Measurements from ENCODE around the gene AUTS2.

The AUTS2 gene

DNA sequence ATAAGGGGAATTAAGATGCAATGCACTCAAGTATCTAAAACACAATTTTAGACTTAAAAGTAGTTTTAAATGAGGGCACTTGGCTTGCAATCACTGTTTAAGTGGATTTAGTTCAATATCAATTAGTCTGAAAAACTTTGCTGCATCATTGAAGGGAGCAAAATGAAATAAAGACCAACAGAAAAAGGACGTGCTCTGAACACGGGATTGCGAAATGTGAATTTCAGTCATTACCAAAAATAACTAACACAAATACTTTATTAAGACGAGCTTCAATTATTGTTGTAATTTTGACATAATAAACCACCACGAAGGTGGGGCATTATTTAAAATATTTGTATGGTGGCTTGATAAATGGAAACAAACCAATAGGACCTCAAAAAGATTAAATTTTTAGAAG, 1171.9 kb downstream of the AUTS2 start:
- no peak for DNase-seq (ENCODE audit: low read depth in 3 of 3)

DNA sequence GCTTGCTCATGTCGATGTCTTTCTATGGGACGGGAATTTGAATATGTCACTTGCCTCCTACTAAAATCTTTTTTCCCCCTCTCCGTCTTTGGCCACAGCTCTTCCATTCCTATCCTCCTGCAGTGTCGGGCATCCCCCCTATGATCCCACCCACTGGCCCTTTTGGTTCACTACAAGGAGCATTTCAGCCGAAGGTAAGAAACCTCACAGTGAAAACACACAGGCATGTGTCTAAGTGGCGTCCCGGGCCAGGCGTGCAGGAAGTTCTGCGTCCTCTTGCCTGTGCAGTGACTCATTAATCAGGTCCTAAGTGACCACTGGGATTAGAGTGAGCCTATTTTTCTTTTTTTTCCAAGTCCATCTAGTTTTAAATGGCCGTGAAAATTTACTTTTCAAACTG, 1173.2 kb downstream of the AUTS2 start:
- DNase-seq (ENCODE audit: low read depth in 3 of 3) = no peak

DNA sequence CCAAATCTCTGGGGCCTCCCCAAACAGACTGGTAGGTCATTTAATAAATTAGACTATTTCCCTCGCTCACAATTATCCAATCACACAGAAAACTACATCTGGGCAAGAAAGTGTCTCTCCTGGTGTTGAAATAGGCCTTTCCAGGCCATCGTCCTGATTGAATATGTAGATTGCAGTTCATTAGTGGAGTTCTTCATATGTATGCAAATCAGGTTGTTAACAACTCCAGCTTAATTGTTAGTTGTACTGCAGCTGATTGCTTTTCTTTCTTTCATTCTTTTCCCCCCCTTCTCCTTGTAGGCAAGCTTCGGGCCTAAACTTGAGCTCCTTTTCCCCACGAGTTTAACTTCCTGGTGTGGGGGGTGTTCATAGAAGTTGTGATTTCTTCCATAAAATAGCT, 1174.6 kb downstream of the AUTS2 start:
- DNase-seq (ENCODE audit: low read depth in 3 of 3) = no peak

DNA sequence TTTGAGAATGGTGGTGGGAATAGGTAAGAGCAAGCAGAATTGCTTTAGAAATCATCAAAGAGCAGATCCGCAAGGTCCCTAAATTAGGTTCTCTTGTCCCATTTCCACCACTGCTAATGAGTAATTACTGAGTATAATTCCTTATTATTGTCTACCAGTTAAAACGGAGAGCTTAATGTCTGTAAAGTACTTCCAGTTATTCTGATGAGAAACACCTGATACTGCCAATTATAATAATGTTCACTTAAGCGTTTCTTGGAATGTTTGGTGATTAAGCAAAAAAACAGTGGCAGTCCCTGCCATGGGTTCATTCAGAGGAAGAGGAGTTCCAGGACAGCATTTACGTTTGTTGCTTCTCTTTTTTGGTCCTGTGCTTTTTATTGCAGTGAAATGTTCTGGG, 1175.1 kb downstream of the AUTS2 start:
- DNase-seq (ENCODE audit: low read depth in 3 of 3) = no peak

DNA sequence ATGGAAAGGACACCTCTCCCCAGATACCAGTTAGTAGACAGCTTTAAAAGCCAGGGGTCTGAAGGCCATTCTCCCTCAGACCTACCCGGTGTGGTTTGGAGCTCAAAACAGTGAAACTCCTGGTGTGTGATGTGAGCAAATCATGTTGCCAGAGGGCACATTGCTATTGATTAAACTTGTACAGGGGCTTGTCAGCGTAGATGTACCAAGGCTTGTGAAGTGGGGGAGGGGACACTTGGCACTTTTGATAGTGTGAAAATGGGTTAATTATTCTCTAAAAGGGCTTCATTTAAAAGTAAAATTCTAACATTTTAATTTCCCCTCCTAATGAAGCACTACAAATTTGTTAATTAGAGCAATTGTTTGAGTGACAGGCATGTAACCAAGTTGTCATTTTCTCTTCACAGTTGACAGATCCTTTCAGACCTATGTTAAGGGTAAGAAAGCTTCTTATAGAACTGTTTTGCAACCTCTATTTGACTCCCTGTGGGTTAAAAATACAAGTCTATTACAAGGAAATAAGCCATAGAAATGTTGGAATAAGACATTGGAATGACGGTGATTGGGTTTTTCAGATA, 1176.8 kb downstream of the AUTS2 start:
- no peak for DNase-seq (ENCODE audit: low read depth in 3 of 3)

DNA sequence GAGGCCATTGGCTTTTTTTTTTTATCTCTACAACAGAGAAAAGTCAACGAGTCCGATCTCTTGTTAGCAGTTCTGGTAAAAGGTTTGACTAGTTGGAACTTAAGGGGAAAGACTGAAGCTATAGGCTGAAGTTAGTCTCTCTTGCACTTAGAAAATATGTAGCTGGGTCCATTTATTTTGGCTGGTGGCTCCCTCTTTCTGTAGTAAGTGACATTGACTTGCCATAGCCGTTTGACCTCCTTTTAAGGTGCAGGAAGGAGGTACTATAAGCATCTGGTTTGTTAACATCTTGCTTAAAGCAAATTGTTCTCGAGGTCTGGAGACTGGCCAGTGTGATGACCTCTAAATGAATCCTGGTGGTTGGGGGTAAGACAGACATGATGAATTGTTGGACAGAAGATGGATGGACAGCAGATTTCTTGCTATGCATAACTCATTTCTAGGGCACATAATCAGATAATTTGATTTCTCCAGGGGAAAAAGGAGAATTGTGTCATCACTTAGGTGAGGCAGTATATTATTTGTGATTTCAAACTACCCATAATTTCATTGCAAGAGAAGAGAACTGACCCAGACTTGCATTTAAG, 1177.4 kb downstream of the AUTS2 start:
- DNase-seq (ENCODE audit: low read depth in 3 of 3) = no peak

DNA sequence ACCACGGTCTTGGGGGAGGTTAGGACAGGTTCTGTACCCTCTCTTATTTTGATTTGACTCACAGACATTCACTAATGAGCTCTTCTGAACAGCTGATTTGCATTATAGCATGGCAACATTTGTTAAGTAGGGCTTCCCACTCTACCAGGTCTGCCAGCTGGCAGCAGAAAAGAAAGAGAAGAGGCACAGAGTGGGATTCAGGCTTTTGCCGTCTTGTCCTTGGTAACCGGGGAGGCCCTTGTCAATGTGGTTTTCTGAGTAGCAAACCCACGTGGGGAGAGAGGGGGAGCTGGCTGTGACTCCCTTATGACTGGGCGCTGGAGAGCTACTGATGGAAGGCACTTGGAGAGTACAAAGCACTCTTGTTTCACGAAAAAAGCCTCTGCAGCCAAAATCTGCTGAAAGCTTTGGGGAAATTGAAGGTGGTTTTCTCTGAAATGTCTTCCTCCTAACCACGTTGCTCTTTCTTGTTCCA, 1178.4 kb downstream of the AUTS2 start:
- no peak for DNase-seq (ENCODE audit: low read depth in 3 of 3)

DNA sequence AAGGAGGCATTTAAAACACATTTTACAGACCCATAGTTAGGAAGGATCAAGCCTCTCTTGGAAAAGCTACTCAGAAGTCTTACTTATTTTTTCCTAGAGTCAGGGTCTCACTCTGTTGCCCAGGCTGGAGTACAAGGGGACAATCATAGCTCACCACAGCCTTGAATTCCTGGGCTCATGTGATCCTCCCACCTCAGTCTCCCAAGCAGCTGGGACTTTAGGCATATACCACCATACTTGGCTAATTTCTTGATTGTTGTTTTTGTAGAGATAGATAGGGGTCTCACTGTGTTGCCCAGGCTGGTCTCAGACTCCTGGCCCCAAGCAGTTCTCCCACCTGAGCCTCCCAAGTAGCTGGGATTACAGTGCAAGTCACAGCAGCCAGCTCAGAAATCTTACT, 1179.0 kb downstream of the AUTS2 start:
- DNase-seq (ENCODE audit: low read depth in 3 of 3) = no peak

DNA sequence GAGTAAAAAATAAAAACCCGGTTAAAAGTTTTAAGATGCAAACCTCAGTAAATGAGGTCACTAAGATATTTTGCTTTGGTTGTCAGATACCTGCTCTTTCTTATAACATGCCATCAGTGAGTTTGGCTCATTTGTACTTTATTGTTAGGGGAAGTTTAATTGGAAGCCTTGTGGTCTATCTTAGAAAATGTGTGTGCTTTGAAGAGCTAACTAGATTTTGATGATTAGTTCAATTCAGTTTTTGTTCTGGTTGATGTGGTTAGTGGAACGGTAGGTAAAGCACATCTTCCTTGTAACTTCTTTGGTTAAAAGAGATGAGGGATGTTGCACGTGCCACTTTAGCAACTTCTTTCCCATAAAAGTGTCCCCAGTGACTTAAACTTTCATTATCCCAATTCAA, 1180.3 kb downstream of the AUTS2 start:
- DNase-seq (ENCODE audit: low read depth in 3 of 3) = no peak

DNA sequence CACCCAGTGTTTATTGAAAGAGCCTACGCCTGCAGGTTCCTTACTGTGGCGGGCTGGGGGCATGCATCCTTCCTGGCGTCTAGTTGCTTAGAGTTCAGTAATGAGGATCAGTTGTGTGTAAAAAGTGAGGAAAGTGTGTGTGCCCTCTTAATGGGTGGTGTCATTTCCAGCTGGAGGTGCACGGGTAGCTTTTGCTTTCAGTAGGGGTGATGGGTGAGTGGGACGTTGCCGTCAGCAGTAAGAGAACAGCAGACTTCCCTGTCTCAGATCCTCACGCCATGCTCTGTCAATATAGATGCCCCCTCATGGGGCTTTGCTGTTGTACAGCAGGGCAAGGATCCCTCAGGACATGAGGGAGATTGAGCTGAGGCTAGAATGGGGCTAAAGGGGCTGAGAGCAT, 1181.0 kb downstream of the AUTS2 start:
- DNase-seq (ENCODE audit: low read depth in 3 of 3) = no peak

DNA sequence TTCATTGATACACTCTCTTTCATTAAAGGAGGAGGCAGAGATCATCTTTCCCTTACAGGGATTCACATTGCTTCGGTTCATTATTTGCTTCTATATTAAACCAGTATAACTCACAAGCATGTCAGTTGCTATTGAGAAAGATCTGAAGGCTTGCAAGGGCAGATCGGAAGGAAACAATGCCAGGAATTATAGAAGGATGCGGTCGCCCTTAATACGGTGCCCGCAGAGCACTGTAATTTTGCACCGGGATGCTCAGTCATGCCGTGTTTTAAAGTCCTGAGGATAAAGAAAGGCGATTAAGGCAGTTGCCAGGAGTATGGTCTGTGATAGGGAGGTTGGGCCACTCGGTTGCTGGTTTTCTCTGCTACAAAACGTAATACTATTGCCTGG, 1183.6 kb downstream of the AUTS2 start:
- DNase-seq (ENCODE audit: low read depth in 3 of 3) = no peak

DNA sequence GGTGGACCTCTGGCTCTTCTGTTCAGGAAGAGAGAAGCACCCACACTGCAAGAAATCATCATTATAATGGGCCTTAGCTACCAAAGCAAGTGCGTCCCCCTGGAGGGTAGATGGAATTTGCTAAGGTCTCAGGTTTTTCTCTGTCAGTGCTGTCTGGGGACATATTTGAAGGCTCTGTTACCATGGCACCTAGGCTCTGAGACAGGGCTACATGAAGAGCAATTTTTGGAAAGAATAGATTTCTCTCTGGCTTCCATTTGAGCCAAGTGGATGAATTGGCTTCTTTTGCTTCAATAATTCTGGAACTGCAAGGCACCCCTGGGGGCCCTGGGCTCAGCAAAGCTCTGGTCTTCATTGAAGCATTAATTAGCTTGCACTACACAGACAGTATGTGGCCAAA, 1184.5 kb downstream of the AUTS2 start:
- no peak for DNase-seq (ENCODE audit: low read depth in 3 of 3)

DNA sequence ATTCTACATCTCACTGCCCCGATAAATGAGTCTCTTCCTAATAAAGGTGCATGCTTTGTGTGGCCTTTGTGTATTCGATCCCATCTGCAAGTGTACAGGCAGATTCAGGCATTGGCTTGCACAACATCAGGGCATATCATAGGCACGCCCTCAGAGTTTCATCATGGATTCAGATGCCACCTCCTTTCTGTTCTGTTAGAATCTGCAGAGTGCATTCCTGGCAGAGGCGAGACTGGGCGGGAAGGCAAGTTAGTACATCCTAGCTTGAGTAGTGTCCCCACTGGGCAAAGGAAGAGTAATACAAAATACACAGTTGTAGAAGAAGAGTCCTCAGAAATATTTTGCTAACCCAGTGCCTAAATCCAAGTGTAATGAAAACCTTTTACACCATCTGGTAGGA, 1187.2 kb downstream of the AUTS2 start:
- no peak for DNase-seq (ENCODE audit: low read depth in 3 of 3)

DNA sequence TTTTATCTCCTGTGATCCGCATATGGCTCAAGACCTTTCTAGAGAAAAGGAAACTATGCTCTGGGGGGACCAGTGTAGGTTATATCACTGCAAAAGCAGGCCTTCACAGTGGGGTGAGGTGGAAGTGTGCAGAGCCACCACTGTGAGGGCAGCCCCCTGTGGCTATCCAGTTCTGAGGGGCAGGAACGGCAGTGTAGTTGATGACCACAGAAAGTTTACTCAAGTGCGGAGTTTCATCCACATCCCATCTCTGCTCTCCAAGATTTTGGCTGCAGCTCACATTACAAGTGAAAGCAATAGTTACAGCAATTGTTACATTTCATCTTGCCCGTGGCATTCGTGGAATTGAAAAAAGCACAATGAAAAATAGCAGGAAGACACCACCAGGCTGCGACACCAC, 1187.8 kb downstream of the AUTS2 start:
- no peak for DNase-seq (ENCODE audit: low read depth in 3 of 3)

DNA sequence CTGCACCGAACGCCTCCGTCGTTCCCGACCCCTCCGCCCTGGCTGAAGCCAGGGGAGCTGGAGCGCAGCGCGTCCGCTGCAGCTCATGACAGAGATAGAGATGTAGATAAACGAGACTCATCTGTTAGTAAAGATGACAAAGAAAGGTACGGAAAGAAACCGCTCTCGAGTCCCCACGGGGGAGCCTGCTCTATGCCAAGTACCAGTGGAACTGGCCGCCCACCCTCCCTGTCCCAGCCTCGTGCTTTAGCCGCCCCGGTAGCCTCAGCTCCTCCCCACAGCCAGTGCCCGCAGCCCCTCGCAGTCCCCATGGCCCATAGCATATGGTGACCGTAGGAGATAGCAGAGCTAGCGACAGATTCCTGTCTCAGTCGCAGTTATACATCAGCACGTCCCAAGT, 1189.0 kb downstream of the AUTS2 start:
- DNase-seq (ENCODE audit: low read depth in 3 of 3) = no peak

DNA sequence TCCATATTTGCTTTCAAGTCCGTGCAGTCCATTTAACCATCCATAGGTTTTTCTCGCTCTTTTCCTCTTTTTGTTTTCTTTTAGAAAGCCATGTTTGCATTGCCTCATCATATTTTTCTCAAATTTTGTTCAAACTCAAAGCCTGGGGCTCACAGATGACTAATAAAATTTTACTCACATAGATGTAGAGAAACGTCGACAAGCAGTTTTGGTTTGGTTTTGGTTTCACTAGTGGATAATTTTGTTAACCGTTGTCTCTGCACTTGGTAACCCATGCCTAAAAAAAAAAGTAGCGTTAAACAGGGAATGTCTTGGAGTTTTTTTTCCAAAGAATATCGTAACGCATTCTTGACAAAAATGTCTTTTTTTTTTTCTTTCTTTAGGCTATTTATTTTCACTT, 1189.5 kb downstream of the AUTS2 start:
- DNase-seq (ENCODE audit: low read depth in 3 of 3) = no peak

DNA sequence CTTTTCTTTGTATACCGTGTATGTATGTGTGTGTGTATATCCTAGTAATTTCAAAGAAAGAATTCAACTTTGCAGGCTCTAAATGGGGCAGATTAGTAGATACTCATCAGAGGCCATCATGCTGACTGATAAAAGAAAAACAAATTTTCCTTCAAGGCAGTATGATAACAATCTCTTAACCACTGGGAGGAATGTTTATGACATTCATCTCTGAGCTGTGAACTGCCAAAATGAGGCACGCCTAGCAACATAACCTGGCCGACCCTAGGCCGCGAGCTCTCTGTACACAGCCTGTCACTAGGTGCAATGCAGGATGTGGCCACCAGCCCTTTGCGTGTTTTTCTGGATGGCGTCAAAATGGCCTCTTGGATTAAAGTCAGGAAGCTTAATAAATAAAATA, 1190.0 kb downstream of the AUTS2 start:
- no peak for DNase-seq (ENCODE audit: low read depth in 3 of 3)

DNA sequence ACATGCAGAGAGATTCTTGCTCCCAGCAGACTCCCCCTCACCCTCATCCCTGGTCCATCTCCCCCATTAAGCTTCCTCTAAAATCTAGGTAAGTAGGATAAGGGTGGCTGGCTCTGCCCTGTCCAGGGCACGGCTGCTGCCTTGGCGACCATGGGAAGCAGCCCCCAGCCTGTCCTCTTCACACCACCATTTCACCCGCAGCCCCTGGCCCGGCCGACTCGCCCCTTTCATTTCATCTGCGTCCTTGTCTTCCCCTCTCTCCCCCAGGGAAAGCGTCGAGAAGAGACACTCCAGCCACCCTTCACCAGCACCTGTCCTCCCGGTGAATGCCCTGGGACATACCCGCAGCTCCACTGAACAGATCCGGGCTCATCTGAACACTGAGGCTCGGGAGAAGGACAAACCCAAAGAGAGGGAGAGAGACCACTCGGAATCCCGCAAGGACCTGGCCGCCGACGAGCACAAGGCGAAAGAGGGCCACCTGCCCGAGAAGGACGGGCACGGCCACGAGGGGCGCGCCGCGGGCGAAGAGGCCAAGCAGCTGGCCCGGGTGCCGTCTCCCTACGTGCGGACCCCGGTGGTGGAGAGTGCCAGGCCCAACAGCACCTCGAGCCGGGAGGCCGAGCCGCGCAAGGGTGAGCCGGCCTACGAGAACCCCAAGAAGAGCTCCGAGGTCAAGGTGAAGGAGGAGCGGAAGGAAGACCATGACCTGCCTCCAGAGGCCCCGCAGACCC, 1191.4 kb downstream of the AUTS2 start:
- no peak for DNase-seq (ENCODE audit: low read depth in 3 of 3)

DNA sequence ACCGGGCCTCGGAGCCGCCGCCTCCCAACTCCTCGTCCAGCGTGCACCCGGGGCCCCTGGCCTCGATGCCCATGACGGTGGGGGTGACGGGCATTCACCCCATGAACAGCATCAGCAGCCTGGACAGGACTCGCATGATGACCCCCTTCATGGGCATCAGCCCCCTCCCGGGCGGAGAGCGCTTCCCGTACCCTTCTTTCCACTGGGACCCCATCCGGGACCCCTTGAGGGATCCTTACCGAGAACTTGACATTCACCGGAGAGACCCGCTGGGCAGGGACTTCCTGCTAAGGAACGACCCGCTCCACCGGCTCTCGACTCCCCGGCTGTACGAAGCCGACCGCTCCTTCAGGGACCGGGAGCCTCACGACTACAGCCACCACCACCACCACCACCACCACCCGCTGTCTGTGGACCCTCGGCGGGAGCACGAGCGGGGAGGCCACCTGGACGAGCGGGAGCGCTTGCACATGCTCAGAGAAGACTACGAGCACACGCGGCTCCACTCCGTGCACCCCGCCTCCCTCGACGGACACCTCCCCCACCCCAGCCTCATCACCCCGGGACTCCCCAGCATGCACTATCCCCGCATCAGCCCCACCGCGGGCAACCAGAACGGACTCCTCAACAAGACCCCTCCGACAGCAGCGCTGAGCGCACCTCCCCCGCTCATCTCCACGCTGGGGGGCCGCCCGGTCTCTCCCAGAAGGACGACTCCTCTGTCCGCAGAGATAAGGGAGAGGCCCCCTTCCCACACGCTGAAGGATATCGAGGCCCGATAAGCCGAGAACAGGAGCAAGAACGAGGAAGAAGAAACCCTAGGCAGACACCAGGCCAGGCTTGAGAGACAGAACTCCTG, 1192.2 kb downstream of the AUTS2 start:
- DNase-seq (ENCODE audit: low read depth in 3 of 3) = no peak

DNA sequence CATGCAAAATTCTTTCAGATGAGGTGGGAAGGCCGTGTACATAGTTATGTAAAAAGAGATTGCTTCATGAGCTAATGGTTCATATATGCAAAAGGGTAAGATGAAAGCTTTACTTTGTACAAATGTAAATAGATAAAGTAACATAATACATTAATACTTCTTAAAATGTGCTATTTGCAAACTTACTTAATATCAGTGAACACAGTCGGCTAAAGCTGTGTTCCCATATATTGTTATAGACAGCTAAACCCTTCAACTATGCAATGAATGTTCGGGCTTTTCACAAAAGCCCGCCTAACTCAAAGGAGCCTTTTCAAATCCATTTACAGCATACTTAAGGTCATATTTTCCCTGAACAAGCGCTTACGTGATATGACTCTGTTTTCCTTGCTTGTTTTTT, 1193.1 kb downstream of the AUTS2 start:
- no peak for DNase-seq (ENCODE audit: low read depth in 3 of 3)

DNA sequence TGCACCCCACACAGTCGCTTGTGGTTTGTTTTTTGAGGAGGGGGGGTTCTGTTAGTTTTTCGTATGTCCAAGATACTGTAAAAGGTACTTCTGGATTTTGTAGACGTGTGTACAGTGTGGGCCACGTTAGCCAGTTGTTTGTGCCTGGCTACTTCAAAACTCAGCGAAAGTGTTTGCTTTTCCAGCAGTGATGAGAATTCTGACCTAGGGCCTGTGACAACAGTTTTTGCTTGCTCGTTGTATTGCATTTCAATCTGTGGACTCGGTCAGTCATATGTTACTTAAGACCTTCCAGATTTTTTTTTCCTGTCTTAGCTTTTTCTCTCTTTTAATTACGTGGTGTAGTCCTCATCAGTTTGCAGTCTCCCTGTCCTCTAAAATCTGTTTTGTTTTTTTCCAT, 1194.8 kb downstream of the AUTS2 start:
- DNase-seq (ENCODE audit: low read depth in 3 of 3) = no peak

DNA sequence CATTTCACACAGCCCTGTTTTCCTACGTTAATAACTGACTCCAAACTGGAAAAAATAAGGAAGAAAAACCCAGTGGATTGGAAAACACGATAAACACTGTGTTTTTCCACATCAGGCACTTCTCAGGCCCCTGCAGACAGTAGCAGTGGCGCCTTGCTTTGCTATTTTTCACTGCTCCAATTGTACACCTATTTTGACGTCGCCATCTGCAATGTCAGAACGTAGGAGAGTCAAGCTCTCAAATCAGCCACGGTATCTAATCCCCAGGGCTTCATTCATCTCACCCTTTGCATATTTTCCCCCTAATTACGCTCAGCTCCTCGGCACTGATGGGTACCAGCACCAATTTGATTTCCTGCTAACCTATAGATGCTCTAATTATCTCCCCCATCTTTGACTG, 1195.5 kb downstream of the AUTS2 start:
- no peak for DNase-seq (ENCODE audit: low read depth in 3 of 3)

DNA sequence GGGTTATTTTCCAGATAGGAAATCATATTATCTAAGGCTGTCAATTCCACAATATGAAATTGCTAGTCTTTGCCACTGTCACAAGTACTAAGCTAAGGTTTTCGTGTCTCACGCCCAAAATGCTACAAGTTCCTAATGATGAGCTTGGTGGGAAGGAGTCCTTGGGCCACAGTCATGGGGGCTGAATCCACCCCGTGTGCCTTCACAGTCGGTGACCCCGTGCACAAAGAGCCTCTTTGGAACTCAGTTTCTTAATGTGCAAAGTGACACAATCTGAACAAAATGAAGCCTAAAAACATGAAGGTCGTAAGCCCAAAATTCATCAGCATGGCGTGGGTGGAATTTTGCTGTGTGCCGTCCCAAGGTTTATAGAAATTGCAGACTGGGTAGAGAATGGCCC, 1196.7 kb downstream of the AUTS2 start:
- no peak for DNase-seq (ENCODE audit: low read depth in 3 of 3)
